ENCODE results near the gene STMND1.

STMND1 gene

GRCh38 chr6:17102258-17102870 lies 514 bp downstream of the STMND1 start:
- in situ Hi-C loops (cut with MboI; ENCODE audit: low sequenced_read_pairs, unreplicated experiment), result no loop called here
- TF ChIP-seq, protein P1, sequence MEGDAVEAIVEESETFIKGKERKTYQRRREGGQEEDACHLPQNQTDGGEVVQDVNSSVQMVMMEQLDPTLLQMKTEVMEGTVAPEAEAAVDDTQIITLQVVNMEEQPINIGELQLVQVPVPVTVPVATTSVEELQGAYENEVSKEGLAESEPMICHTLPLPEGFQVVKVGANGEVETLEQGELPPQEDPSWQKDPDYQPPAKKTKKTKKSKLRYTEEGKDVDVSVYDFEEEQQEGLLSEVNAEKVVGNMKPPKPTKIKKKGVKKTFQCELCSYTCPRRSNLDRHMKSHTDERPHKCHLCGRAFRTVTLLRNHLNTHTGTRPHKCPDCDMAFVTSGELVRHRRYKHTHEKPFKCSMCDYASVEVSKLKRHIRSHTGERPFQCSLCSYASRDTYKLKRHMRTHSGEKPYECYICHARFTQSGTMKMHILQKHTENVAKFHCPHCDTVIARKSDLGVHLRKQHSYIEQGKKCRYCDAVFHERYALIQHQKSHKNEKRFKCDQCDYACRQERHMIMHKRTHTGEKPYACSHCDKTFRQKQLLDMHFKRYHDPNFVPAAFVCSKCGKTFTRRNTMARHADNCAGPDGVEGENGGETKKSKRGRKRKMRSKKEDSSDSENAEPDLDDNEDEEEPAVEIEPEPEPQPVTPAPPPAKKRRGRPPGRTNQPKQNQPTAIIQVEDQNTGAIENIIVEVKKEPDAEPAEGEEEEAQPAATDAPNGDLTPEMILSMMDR (IDR thresholded peaks at IDR 0.05; ENCODE audit: borderline replicate concordance, control extremely low read depth, extremely low read depth, insufficient read depth, missing control alignments), result no peak
- no peak for DNase-seq (ENCODE audit: low spot score)

- in situ Hi-C loops (cut with MboI; ENCODE audit: low sequenced_read_pairs, unreplicated experiment), result no loop called here
- no peak for DNase-seq (ENCODE audit: low spot score)
- TF ChIP-seq, protein P1 (IDR thresholded peaks at IDR 0.05; ENCODE audit: borderline replicate concordance, control extremely low read depth, extremely low read depth, insufficient read depth, missing control alignments), result no peak
These were observed 1.9 kb downstream of the STMND1 start for GRCh38 chr6:17103715-17104114.

DNA sequence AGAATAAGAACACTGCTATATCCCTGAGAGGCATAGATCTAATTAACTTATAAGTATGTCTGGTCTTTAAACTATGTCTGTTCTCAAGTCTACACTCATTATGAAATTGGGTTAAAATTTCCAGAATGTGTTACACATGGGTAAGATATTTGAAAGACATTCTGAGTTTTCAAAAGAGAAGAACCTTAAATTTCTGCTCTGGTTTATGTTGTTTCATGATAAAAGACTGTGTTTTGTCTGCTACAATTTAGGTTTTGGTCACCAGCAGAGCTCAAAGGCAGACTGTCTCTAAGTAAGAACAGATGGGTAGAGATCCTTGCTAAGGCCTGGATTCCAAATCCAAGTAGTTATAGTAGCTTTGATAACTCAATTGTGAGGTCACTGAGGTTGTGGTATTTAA lies 6.0 kb downstream of the STMND1 start:
- DNase-seq (ENCODE audit: low spot score), result no peak
- TF ChIP-seq, protein P1 (IDR thresholded peaks at IDR 0.05; ENCODE audit: borderline replicate concordance, control extremely low read depth, extremely low read depth, insufficient read depth, missing control alignments), result no peak
- in situ Hi-C loops (cut with MboI; ENCODE audit: low sequenced_read_pairs, unreplicated experiment), result no loop called here

DNA sequence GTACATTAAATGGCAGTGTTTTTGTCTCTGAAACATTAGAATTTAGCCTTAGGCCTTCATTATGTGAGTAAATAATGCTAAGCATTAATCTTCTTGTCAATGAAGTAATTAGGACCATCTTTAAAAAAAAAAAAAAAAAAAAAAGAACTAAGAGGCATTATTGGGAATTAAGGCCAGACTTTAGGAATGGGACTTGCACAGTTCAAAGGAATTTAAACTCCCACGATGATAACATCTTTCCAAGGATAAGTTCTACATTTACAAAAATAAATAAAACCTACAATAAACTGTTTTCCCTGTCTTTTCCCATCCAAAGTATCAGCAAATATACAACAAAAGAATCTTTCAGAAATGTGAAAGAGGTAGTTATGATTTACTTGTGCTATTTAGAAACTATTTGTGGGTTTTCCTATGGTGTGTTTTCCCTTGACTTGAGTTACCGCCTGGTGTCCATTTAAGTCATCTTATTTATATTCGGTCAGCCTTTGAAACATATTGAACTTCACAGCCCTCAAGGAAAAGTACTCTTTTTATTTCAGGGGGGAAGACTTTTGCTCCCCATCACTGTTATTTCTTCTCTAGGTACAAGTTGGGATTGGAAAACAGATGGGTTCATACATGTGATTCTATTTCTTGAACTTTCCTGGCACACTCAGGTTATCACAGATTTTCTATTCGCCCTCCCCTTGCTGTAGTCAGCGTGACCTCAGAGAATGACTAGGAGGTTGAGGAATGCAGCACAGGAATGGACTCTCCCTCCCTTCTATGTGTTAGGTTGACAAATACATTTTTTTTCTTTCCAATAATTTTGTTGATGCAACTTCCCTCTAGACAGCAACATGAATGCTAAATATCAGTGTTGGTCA lies 13.6 kb downstream of the STMND1 start:
- TF ChIP-seq, protein P1 (IDR thresholded peaks at IDR 0.05; ENCODE audit: borderline replicate concordance, control extremely low read depth, extremely low read depth, insufficient read depth, missing control alignments), result no peak
- no peak for DNase-seq (ENCODE audit: low spot score)
- in situ Hi-C loops (cut with MboI; ENCODE audit: low sequenced_read_pairs, unreplicated experiment), result no loop called here

GRCh38 chr6:17116117-17116440 lies 14.2 kb downstream of the STMND1 start:
- in situ Hi-C loops (cut with MboI; ENCODE audit: low sequenced_read_pairs, unreplicated experiment), result no loop called here
- TF ChIP-seq, protein P1 (IDR thresholded peaks at IDR 0.05; ENCODE audit: borderline replicate concordance, control extremely low read depth, extremely low read depth, insufficient read depth, missing control alignments), result no peak
- no peak for DNase-seq (ENCODE audit: low spot score)

GRCh38 chr6:17120019-17120418 lies 18.2 kb downstream of the STMND1 start:
- in situ Hi-C loops (cut with MboI; ENCODE audit: low sequenced_read_pairs, unreplicated experiment), result no loop called here
- DNase-seq (ENCODE audit: low spot score), result no peak
- TF ChIP-seq, protein P1 (IDR thresholded peaks at IDR 0.05; ENCODE audit: borderline replicate concordance, control extremely low read depth, extremely low read depth, insufficient read depth, missing control alignments), result no peak

Measured in GM13976 (cell line).